ENCODE results near the gene SLIT3. TPM values are rescaled to one million over a fixed set of nuclear protein-coding genes. Genes with fewer than 3 reads are reported as not detected.

Gene SLIT3
- total RNA-seq, 1 donor from 2014 or later: 0.75 TPM

- H3K27me3 Mint-ChIP-seq: no peaks in the 10 kb centered on the region
- H3K9me3 Mint-ChIP-seq: peaks cover 3% of the 10 kb centered on the region
- intact Hi-C loops (cut with micrococcal nuclease): no loop called here
- no peaks in the 10 kb centered on the region for H3K36me3 Mint-ChIP-seq (ENCODE audit: low read depth)
- DNase-seq: no peak
- no peaks in the 10 kb centered on the region for H3K4me1 Mint-ChIP-seq
- H3K4me3 Mint-ChIP-seq: no peak overlapping the region
- H3K27ac Mint-ChIP-seq: no peak overlapping the region
Observed at GRCh38 chr5:168863021-168863420, 437.9 kb downstream of the SLIT3 start.

- peaks cover 6% of the 10 kb centered on the region for H3K27me3 Mint-ChIP-seq
- no peak overlapping the region for H3K4me3 Mint-ChIP-seq
Observed at GRCh38 chr5:168860503-168860902, 440.4 kb downstream of the SLIT3 start.

GRCh38 chr5:168860081-168860480, 440.9 kb downstream of the SLIT3 start:
- Mint-ChIP-seq H3K27ac (no peak overlapping the region), H3K27me3 (peaks cover 7% of the 10 kb centered on the region), H3K4me1 (no peaks in the 10 kb centered on the region), H3K4me3 (no peak overlapping the region), H3K36me3 (ENCODE audit: low read depth) (no peaks in the 10 kb centered on the region), H3K9me3 (peaks cover 3% of the 10 kb centered on the region)
- intact Hi-C loops (cut with micrococcal nuclease): no loop called here
- DNase-seq: no peak

More at GRCh38 chr5:168860503-168860902, 440.4 kb downstream of the SLIT3 start:
- DNase-seq: no peak
- intact Hi-C loops (cut with micrococcal nuclease): no loop called here
- Mint-ChIP-seq H3K27ac (no peak overlapping the region), H3K36me3 (ENCODE audit: low read depth) (no peaks in the 10 kb centered on the region), H3K4me1 (no peaks in the 10 kb centered on the region), H3K9me3 (peaks cover 3% of the 10 kb centered on the region)

GRCh38 chr5:168859471-168859870, 441.5 kb downstream of the SLIT3 start:
- Mint-ChIP-seq H3K4me1 (no peaks in the 10 kb centered on the region), H3K27ac (no peak overlapping the region), H3K36me3 (ENCODE audit: low read depth) (no peaks in the 10 kb centered on the region), H3K9me3 (peaks cover 3% of the 10 kb centered on the region), H3K4me3 (no peak overlapping the region), H3K27me3 (peaks cover 7% of the 10 kb centered on the region)
- DNase-seq: no peak
- intact Hi-C loops (cut with micrococcal nuclease): no loop called here

- no peak overlapping the region for H3K4me3 Mint-ChIP-seq
- H3K27me3 Mint-ChIP-seq: peaks cover 7% of the 10 kb centered on the region
- intact Hi-C loops (cut with micrococcal nuclease): no loop called here
- H3K4me1 Mint-ChIP-seq: no peaks in the 10 kb centered on the region
- DNase-seq: no peak
- no peak overlapping the region for H3K27ac Mint-ChIP-seq
- H3K9me3 Mint-ChIP-seq: peaks cover 3% of the 10 kb centered on the region
- H3K36me3 Mint-ChIP-seq (ENCODE audit: low read depth): no peaks in the 10 kb centered on the region
Observed at GRCh38 chr5:168858994-168859393, 441.9 kb downstream of the SLIT3 start.

GRCh38 chr5:168858371-168858770, 442.6 kb downstream of the SLIT3 start:
- no peak for DNase-seq
- Mint-ChIP-seq H3K4me1 (peaks cover 3% of the 10 kb centered on the region), H3K4me3 (no peak overlapping the region), H3K36me3 (ENCODE audit: low read depth) (no peaks in the 10 kb centered on the region), H3K9me3 (peaks cover under 1% of the 10 kb centered on the region), H3K27ac (no peak overlapping the region), H3K27me3 (peaks cover 7% of the 10 kb centered on the region)
- intact Hi-C loops (cut with micrococcal nuclease): no loop called here

- no peak for DNase-seq
- no peaks in the 10 kb centered on the region for H3K36me3 Mint-ChIP-seq (ENCODE audit: low read depth)
- H3K4me1 Mint-ChIP-seq: peaks cover 19% of the 10 kb centered on the region
- no peak overlapping the region for H3K27ac Mint-ChIP-seq
- peaks cover 19% of the 10 kb centered on the region for H3K27me3 Mint-ChIP-seq
- no peak overlapping the region for H3K4me3 Mint-ChIP-seq
- intact Hi-C loops (cut with micrococcal nuclease): no loop called here
- no peaks in the 10 kb centered on the region for H3K9me3 Mint-ChIP-seq
Observed at GRCh38 chr5:168853972-168854371, 447.0 kb downstream of the SLIT3 start.

GRCh38 chr5:168852329-168852728, 448.6 kb downstream of the SLIT3 start:
- DNase-seq: peak; percentile 61
- Mint-ChIP-seq H3K9me3 (no peaks in the 10 kb centered on the region), H3K27me3 (peaks cover 19% of the 10 kb centered on the region), H3K36me3 (ENCODE audit: low read depth) (no peaks in the 10 kb centered on the region), H3K4me1 (peaks cover 19% of the 10 kb centered on the region), H3K27ac (peak overlapping the region; percentile 84), H3K4me3 (peak overlapping the region; percentile 64)
- intact Hi-C loops (cut with micrococcal nuclease): loop anchor here (1.0 kb wide), 4 partner anchors 16 to 58 kb away; no protein-coding TSS in a partner anchor

GRCh38 chr5:168851902-168852321, 449.0 kb downstream of the SLIT3 start:
- DNase-seq: peak; percentile 82
- Mint-ChIP-seq H3K9me3 (no peaks in the 10 kb centered on the region), H3K4me3 (peak overlapping the region; percentile 64), H3K36me3 (ENCODE audit: low read depth) (no peaks in the 10 kb centered on the region), H3K27me3 (peaks cover 20% of the 10 kb centered on the region), H3K27ac (peak overlapping the region; percentile 84), H3K4me1 (peaks cover 19% of the 10 kb centered on the region)
- intact Hi-C loops (cut with micrococcal nuclease): loop anchor here (1.0 kb wide), 4 partner anchors 16 to 58 kb away; no protein-coding TSS in a partner anchor

GRCh38 chr5:168850683-168851082, 450.3 kb downstream of the SLIT3 start:
- H3K4me3 Mint-ChIP-seq: no peak overlapping the region
- H3K9me3 Mint-ChIP-seq: no peaks in the 10 kb centered on the region
- H3K36me3 Mint-ChIP-seq (ENCODE audit: low read depth): no peaks in the 10 kb centered on the region
- intact Hi-C loops (cut with micrococcal nuclease): no loop called here
- no peak for DNase-seq
- no peak overlapping the region for H3K27ac Mint-ChIP-seq
- peaks cover 19% of the 10 kb centered on the region for H3K4me1 Mint-ChIP-seq
- H3K27me3 Mint-ChIP-seq: peaks cover 19% of the 10 kb centered on the region

- no peaks in the 10 kb centered on the region for H3K36me3 Mint-ChIP-seq (ENCODE audit: low read depth)
Observed at GRCh38 chr5:168848569-168848968, 452.4 kb downstream of the SLIT3 start.

GRCh38 chr5:168847511-168848073, 453.3 kb downstream of the SLIT3 start:
- H3K27me3 Mint-ChIP-seq: peaks cover 19% of the 10 kb centered on the region
- no peaks in the 10 kb centered on the region for H3K9me3 Mint-ChIP-seq
- DNase-seq: no peak
- intact Hi-C loops (cut with micrococcal nuclease): no loop called here
- H3K27ac Mint-ChIP-seq: no peak overlapping the region
- H3K4me1 Mint-ChIP-seq: peaks cover 16% of the 10 kb centered on the region
- H3K36me3 Mint-ChIP-seq (ENCODE audit: low read depth): no peaks in the 10 kb centered on the region
- no peak overlapping the region for H3K4me3 Mint-ChIP-seq

More at GRCh38 chr5:168848569-168848968, 452.4 kb downstream of the SLIT3 start:
- no peaks in the 10 kb centered on the region for H3K9me3 Mint-ChIP-seq
- DNase-seq: no peak
- no peak overlapping the region for H3K27ac Mint-ChIP-seq
- peaks cover 16% of the 10 kb centered on the region for H3K4me1 Mint-ChIP-seq
- H3K27me3 Mint-ChIP-seq: peaks cover 22% of the 10 kb centered on the region
- no peak overlapping the region for H3K4me3 Mint-ChIP-seq
- intact Hi-C loops (cut with micrococcal nuclease): no loop called here

- no peak for DNase-seq
- Mint-ChIP-seq H3K4me3 (no peak overlapping the region), H3K36me3 (ENCODE audit: low read depth) (no peaks in the 10 kb centered on the region), H3K4me1 (no peaks in the 10 kb centered on the region), H3K9me3 (no peaks in the 10 kb centered on the region), H3K27me3 (peaks cover 16% of the 10 kb centered on the region), H3K27ac (no peak overlapping the region)
- intact Hi-C loops (cut with micrococcal nuclease): no loop called here
Observed at GRCh38 chr5:168844922-168845296, 456.0 kb downstream of the SLIT3 start.

GRCh38 chr5:168844016-168844921, 456.7 kb downstream of the SLIT3 start:
- H3K27ac Mint-ChIP-seq: no peak overlapping the region
- no peaks in the 10 kb centered on the region for H3K4me1 Mint-ChIP-seq
- DNase-seq: no peak
- H3K4me3 Mint-ChIP-seq: no peak overlapping the region
- intact Hi-C loops (cut with micrococcal nuclease): no loop called here
- peaks cover 14% of the 10 kb centered on the region for H3K27me3 Mint-ChIP-seq
- no peaks in the 10 kb centered on the region for H3K9me3 Mint-ChIP-seq
- no peaks in the 10 kb centered on the region for H3K36me3 Mint-ChIP-seq (ENCODE audit: low read depth)

Measured in activated CD4-positive, alpha-beta T cell treated with anti-CD3 and anti-CD28 coated beads, Interleukin-2, amount 10 ng/mL, durations not matched to agents 24 days and 14 days (primary cell).